Measurements from ENCODE around the gene OVOL1. TPM values are rescaled to one million over a fixed set of nuclear protein-coding genes. Genes with fewer than 3 reads are reported as not detected.

Gene OVOL1
- total and polyA plus RNA-seq, 2 of the 13 experiments (the other 11 are each of a cell fraction or from before 2014, with no cell fraction given) = 0.01 TPM; not detected in 1

- TF ChIP-seq ZNF543 (CRISPR knock-in tag; IDR thresholded peaks at IDR 0.05) = no peak
- TF ChIP-seq NCOA5 (CRISPR knock-in tag; IDR thresholded peaks at IDR 0.05) = no peak
- TF ChIP-seq KDM3A (CRISPR knock-in tag; IDR thresholded peaks at IDR 0.05; ENCODE audit: low read depth) = no peak
- TF ChIP-seq NFATC3 (CRISPR knock-in tag; IDR thresholded peaks at IDR 0.05) = no peak
- TF ChIP-seq ONECUT2 (CRISPR knock-in tag; IDR thresholded peaks at IDR 0.05) = no peak
- no peak for TF ChIP-seq FOXP4 (CRISPR knock-in tag; IDR thresholded peaks at IDR 0.05)
- TF ChIP-seq ZFP91 (CRISPR knock-in tag; IDR thresholded peaks at IDR 0.05; ENCODE audit: borderline replicate concordance) = no peak
- no peak for TF ChIP-seq TFDP2 (CRISPR knock-in tag; IDR thresholded peaks at IDR 0.05)
- no peak for TF ChIP-seq MBD4 (IDR thresholded peaks at IDR 0.05; ENCODE audit: borderline replicate concordance, low read length)
- no peak for TF ChIP-seq ZNF660 (CRISPR knock-in tag; IDR thresholded peaks at IDR 0.05; ENCODE audit: borderline replicate concordance, low read depth)
- TF ChIP-seq ZNF44 (CRISPR knock-in tag; IDR thresholded peaks at IDR 0.05) = no peak
Measured at GRCh38 chr11:65821107-65821506, 34.2 kb downstream of the OVOL1 start (continued).

Measured in HepG2 (cell line).